HepG2 (cell line): ENCODE data around the gene STX8. TPM values are rescaled to one million over a fixed set of nuclear protein-coding genes. Genes with fewer than 3 reads are reported as not detected.

Experiments
- ATAC-seq: fragments of 200-7000 bp; cut with Tn5 transposase; 3 replicates; pipeline ENCODE4 v1.9.1; 2020; ENCODE audit warnings: mild to moderate bottlenecking, moderate library complexity
- BruUV-seq: library from RNA; stranded (reverse); fragments of 400-500 nt; replicated peaks from 2 replicates; lab custom pipeline; 2021; lab: Mats Ljungman, UMichigan
- CTCF ChIA-PET: fragments of 300-600 bp; formaldehyde crosslinking; extraction: SDS; loops from one replicate; lab custom pipeline; 2021; ENCODE audit warnings: low total read pairs, inconsistent platforms, low intra/inter-chr PET ratio; lab: Yijun Ruan, JAX
- POLR2A ChIA-PET: fragments of 350-600 bp; sonication (Branson Sonifier 250); formaldehyde crosslinking; loops from one replicate; lab custom pipeline; 2020; ENCODE audit warnings: antibody characterized with exemption, inconsistent platforms; lab: Yijun Ruan, JAX
- DNase-seq: peaks from one replicate; pipeline ENCODE4 v3.0.0-alpha.2; 2015; ENCODE audit warnings: low spot score
- FAIRE-seq: peaks from 3 replicates; lab custom pipeline; 2011; peaks lifted over from hg19 to GRCh38; lab: Jason Lieb, UNC
- H2AFZ ChIP-seq: one replicate; pipeline ENCODE4 v1.6.1; 2011; ENCODE audit warnings: low read length, inconsistent platforms
- H3K27ac ChIP-seq: fragments of 300-600 bp; 3 replicates; pipeline ENCODE4 v1.8.0; 2011; ENCODE audit warnings: mixed run types, mild to moderate bottlenecking, mixed read lengths, low read length, inconsistent platforms; ENCODE audit not compliant: insufficient read depth; ENCODE audit errors: extremely low read length
- H3K27me3 ChIP-seq, 2 experiments: fragments of 200-600 bp in 1 of 2; 2 replicates in 1 of 2; 3 replicates in 1 of 2; pipeline versions ENCODE4 v1.6.0 to v1.8.0; 2011; ENCODE audit warnings: low read length in 2 of 2, mild to moderate bottlenecking in 2 of 2, moderate library complexity in 2 of 2, inconsistent platforms in 1 of 2; ENCODE audit not compliant: insufficient read depth in 2 of 2, control insufficient read depth in 1 of 2
- H3K36me3 ChIP-seq, 2 experiments: fragments of 200-600 bp in 1 of 2; replicated peaks in 1 of 2; 2 replicates in 1 of 2; 3 replicates in 1 of 2; pipeline versions ENCODE4 v1.5.1 to v1.8.0; 2011; ENCODE audit warnings: low read length in 2 of 2, inconsistent platforms in 1 of 2; ENCODE audit not compliant: insufficient read depth in 2 of 2, control insufficient read depth in 1 of 2
- H3K4me1 ChIP-seq: 2 replicates; pipeline ENCODE4 v1.5.1; 2012; ENCODE audit warnings: low read length, inconsistent platforms; ENCODE audit not compliant: insufficient read depth
- H3K4me2 ChIP-seq: 2 replicates; pipeline ENCODE4 v1.6.0; 2011; ENCODE audit warnings: low read depth, low read length, inconsistent platforms
- H3K4me3 ChIP-seq, 3 experiments: fragments of 200-600 bp in 1 of 3; sonication (generic), shearing (Covaris generic) in 1 of 3; replicated peaks in 1 of 3; 2 replicates each; pipeline ENCODE4 v1.5.1; 2011 to 2016; ENCODE audit warnings: low read length in 3 of 3, inconsistent platforms in 2 of 3, low read depth in 2 of 3, mild to moderate bottlenecking in 2 of 3, control low read depth in 1 of 3, mixed read lengths in 1 of 3; ENCODE audit not compliant: insufficient read depth in 1 of 3
- H3K79me2 ChIP-seq: one replicate; pipeline ENCODE4 v1.6.1; 2011; ENCODE audit warnings: low read length, inconsistent platforms; ENCODE audit not compliant: insufficient read depth
- H3K9ac ChIP-seq: 2 replicates; pipeline ENCODE4 v1.6.0; 2011; ENCODE audit warnings: mild to moderate bottlenecking, low read depth, low read length, inconsistent platforms; ENCODE audit not compliant: insufficient read depth
- H3K9me3 ChIP-seq: 2 replicates; pipeline ENCODE4 v1.5.1; 2012; ENCODE audit warnings: mild to moderate bottlenecking, low read length
- H4K20me1 ChIP-seq: 2 replicates; pipeline ENCODE4 v1.6.0; 2011; ENCODE audit warnings: inconsistent platforms, mild to moderate bottlenecking, low read length, moderate library complexity; ENCODE audit not compliant: insufficient read depth
- ATRX ChIP-seq: sonication (generic); formaldehyde crosslinking; IDR thresholded peaks from 2 replicates; pipeline ENCODE4 v1.4.0; 2020; ENCODE audit warnings: missing genetic modification reagents, borderline replicate concordance
- CBFB ChIP-seq: sonication (generic); formaldehyde crosslinking; IDR thresholded peaks from 2 replicates; pipeline ENCODE4 v1.4.0; 2020; ENCODE audit warnings: missing genetic modification reagents
- ELF1 ChIP-seq: sonication (generic); formaldehyde crosslinking; IDR thresholded peaks from 2 replicates; pipeline ENCODE4 v1.4.0; 2020; ENCODE audit warnings: missing genetic modification reagents
- GMEB1 ChIP-seq: sonication (generic); formaldehyde crosslinking; IDR thresholded peaks from 2 replicates; pipeline ENCODE4 v1.5.1; 2020; ENCODE audit warnings: missing genetic modification reagents, mild to moderate bottlenecking, borderline replicate concordance
- IRF1 ChIP-seq: sonication (generic); formaldehyde crosslinking; IDR thresholded peaks from 2 replicates; pipeline ENCODE4 v1.4.0; 2020; ENCODE audit warnings: low read depth, mild to moderate bottlenecking, missing genetic modification reagents
- RCOR2 ChIP-seq: IDR thresholded peaks from 2 replicates; pipeline ENCODE4 v1.6.1; 2016; ENCODE audit warnings: missing biosample characterization, missing genetic modification reagents
- SAFB2 ChIP-seq: sonication (generic); formaldehyde crosslinking; IDR thresholded peaks from 2 replicates; pipeline ENCODE4 v1.5.1; 2020; ENCODE audit warnings: missing genetic modification reagents, low read depth, mild to moderate bottlenecking, borderline replicate concordance
- ZNF263 ChIP-seq: sonication (generic); formaldehyde crosslinking; IDR thresholded peaks from 2 replicates; pipeline ENCODE4 v1.4.0; 2020; ENCODE audit warnings: missing genetic modification reagents
- ZNF816 ChIP-seq: sonication (generic); formaldehyde crosslinking; IDR thresholded peaks from 2 replicates; pipeline ENCODE4 v1.8.0; 2022; ENCODE audit warnings: missing genetic modification reagents, mild to moderate bottlenecking, borderline replicate concordance
- WGBS: methylation state at CpG from one replicate; pipeline ENCODE4 v1.1.6; 2017; ENCODE audit warnings: low lambda C conversion rate; 5-methylcytosine and 5-hydroxymethylcytosine counted together
- in situ Hi-C: cut with HindIII; loops from 2 replicates; pipeline ENCODE4 v1.10.0; 2017; ENCODE audit warnings: low pct_unique_long_range_greater_than_20kb; ENCODE audit not compliant: extremely low pct_ligation_motif_present
- intact Hi-C: fragments of 100-400 bp; cut with micrococcal nuclease; formaldehyde crosslinking; loops from one replicate; pipeline ENCODE4 v1.10.0; 2022; ENCODE audit not compliant: unreplicated experiment
- polyA plus RNA-seq, 8 experiments: library from polyadenylated mRNA; depleted of rRNA in 3 of 8; stranded (reverse) in 7 of 8; unstranded in 1 of 8; fragments of >200 nt; fragmentation: Illumina TruSeq in 4 of 8; extraction: Trizol in 4 of 8; gene quantifications; 2 replicates each; pipeline versions ENCODE4 v1.2.1 to v1.2.3, GENCODE V29; 2011 to 2016; ENCODE audit warnings: low read depth in 4 of 8, missing spikeins in 1 of 8, mixed read lengths in 1 of 8; ENCODE audit not compliant: insufficient read depth in 1 of 8
- total RNA-seq, 5 experiments: library from RNA; depleted of rRNA; stranded (reverse); fragments of >200 nt; fragmentation: Illumina TruSeq; extraction: Trizol; gene quantifications; 2 replicates each; pipeline ENCODE4 v1.2.3, GENCODE V29; 2016; ENCODE audit warnings: low read depth in 1 of 5

Gene STX8
- total and polyA plus RNA-seq, 2 of the 13 experiments (the other 11 are each of a cell fraction or from before 2014, with no cell fraction given): 36.4 to 53.6 TPM

GRCh38 chr17:9203771-9204425 is 371.7 kb downstream of the STX8 start (continued):
- TF ChIP-seq ELF1: no peak
- TF ChIP-seq, all 625 proteins: peak for 0

- no peak for TF ChIP-seq IRF1
- no peak for TF ChIP-seq GMEB1 (CRISPR knock-in tag)
- no peak for TF ChIP-seq CBFB
- no peak for TF ChIP-seq RCOR2
- TF ChIP-seq ATRX (CRISPR knock-in tag): no peak
- TF ChIP-seq SAFB2: no peak
- no peak for TF ChIP-seq ZNF816 (CRISPR knock-in tag)
- TF ChIP-seq ZNF263 (CRISPR knock-in tag): no peak
- TF ChIP-seq, all 625 proteins: peak for 0
- no peak for DNase-seq
- 59% methylated on average over 5 of the region's 5 CpGs for WGBS
- in situ Hi-C loops (no loop called here), intact Hi-C loops (no loop called here)
- Histone ChIP-seq H3K4me2 (no peak overlapping the region), H3K27ac (no peak overlapping the region), H3K27me3 (peaks cover 4 to 60% of the 10 kb centered on the region in 2 experiments; a peak in 3 of 5 replicates), H3K9me3 (no peaks in the 10 kb centered on the region), H4K20me1 (no peaks in the 10 kb centered on the region), H3K4me3 (no peak overlapping the region), H3K9ac (no peak overlapping the region), H3K79me2 (no peaks in the 10 kb centered on the region), H3K4me1 (0 out of 2 replicates have a peak, but pooled peaks cover 9% of the 10 kb centered on the region), H2AFZ (no peak overlapping the region), H3K36me3 (no peaks in the 10 kb centered on the region)
- POLR2A ChIA-PET: no interaction called here
- BruUV-seq: no TSS peak
- CTCF ChIA-PET: no interaction called here
- no peak for FAIRE-seq
- no peak for ATAC-seq
Measured at GRCh38 chr17:9202532-9202931, 373.1 kb downstream of the STX8 start.
